PC-3 (cell line): ENCODE data around the gene TNRC6C. TPM values are rescaled to one million over a fixed set of nuclear protein-coding genes. Genes with fewer than 3 reads are reported as not detected.

Experiments
- ATAC-seq: fragments of 200-7000 bp; cut with Tn5 transposase; 2 replicates; pipeline ENCODE4 v1.9.1; 2020; ENCODE audit warnings: mild to moderate bottlenecking, moderate library complexity
- BruUV-seq: library from RNA; stranded (reverse); fragments of 400-500 nt; replicated peaks from 2 replicates; lab custom pipeline; 2021; lab: Mats Ljungman, UMichigan
- CTCF ChIA-PET: fragments of 300-600 bp; sonication (Branson Sonifier 250); formaldehyde crosslinking; loops from one replicate; lab custom pipeline; 2022; ENCODE audit warnings: antibody characterized with exemption; lab: Charles Lee
- POLR2A ChIA-PET: fragments of 300-600 bp; sonication (Branson Sonifier 250); formaldehyde crosslinking; loops from one replicate; lab custom pipeline; 2022; ENCODE audit warnings: antibody characterized with exemption; ENCODE audit not compliant: unreplicated experiment; lab: Charles Lee
- DNase-seq: peaks from one replicate; pipeline ENCODE4 v3.0.0-alpha.2; 2015
- H2AFZ ChIP-seq: fragments of 300-600 bp; sonication (generic); 2 replicates; pipeline ENCODE4 v1.6.0; 2016; ENCODE audit warnings: antibody characterized with exemption, low read length
- H3F3A ChIP-seq: fragments of 300-600 bp; sonication (generic); one replicate; pipeline ENCODE4 v1.6.0; 2017; ENCODE audit warnings: antibody characterized with exemption, low read length, control low read depth, mild to moderate bottlenecking; ENCODE audit not compliant: unreplicated experiment
- H3K27ac ChIP-seq: fragments of 300-600 bp; sonication (generic); 2 replicates; pipeline ENCODE4 v1.5.1; 2016; ENCODE audit warnings: mild to moderate bottlenecking, low read length
- H3K27me3 ChIP-seq: fragments of 300-600 bp; sonication (generic); 2 replicates; pipeline ENCODE4 v1.6.1; 2016; ENCODE audit warnings: low read length, mixed read lengths
- H3K36me3 ChIP-seq: fragments of 300-600 bp; sonication (generic); 2 replicates; pipeline ENCODE4 v1.6.1; 2016; ENCODE audit warnings: low read depth, mixed run types, low read length, mixed read lengths
- H3K4me1 ChIP-seq: fragments of 300-600 bp; sonication (generic); 2 replicates; pipeline ENCODE4 v1.5.1; 2016; ENCODE audit warnings: low read length; ENCODE audit not compliant: insufficient read depth
- H3K4me2 ChIP-seq: fragments of 300-600 bp; sonication (generic); 2 replicates; pipeline ENCODE4 v1.6.0; 2016; ENCODE audit warnings: low read length
- H3K4me3 ChIP-seq: fragments of 300-600 bp; sonication (generic); 2 replicates; pipeline ENCODE4 v1.5.1; 2016; ENCODE audit warnings: mild to moderate bottlenecking, low read length, mixed read lengths
- H3K79me2 ChIP-seq: fragments of 300-600 bp; sonication (generic); 2 replicates; pipeline ENCODE4 v1.6.1; 2017; ENCODE audit warnings: low read length, mixed read lengths
- H3K9ac ChIP-seq: fragments of 300-600 bp; sonication (generic); 2 replicates; pipeline ENCODE4 v1.6.0; 2016; ENCODE audit warnings: mild to moderate bottlenecking, low read length
- H3K9me2 ChIP-seq: fragments of 300-600 bp; sonication (generic); replicated peaks from 2 replicates; pipeline ENCODE4 v1.6.1; 2016; ENCODE audit warnings: mixed run types, low read length, mixed read lengths
- H3K9me3 ChIP-seq: fragments of 300-600 bp; sonication (generic); 2 replicates; pipeline ENCODE4 v1.6.1; 2016; ENCODE audit warnings: low read length, mixed read lengths
- H4K20me1 ChIP-seq: fragments of 300-600 bp; sonication (generic); 2 replicates; pipeline ENCODE4 v1.6.1; 2016; ENCODE audit warnings: low read length, mixed read lengths
- EZH2 ChIP-seq: fragments of 300-600 bp; sonication (generic); IDR thresholded peaks from one replicate; pipeline ENCODE4 v1.6.1; 2017; ENCODE audit warnings: antibody characterized with exemption, mild to moderate bottlenecking, low read length; ENCODE audit not compliant: unreplicated experiment
- EZH2phosphoT487 ChIP-seq: fragments of 300-600 bp; sonication (generic); IDR thresholded peaks from 2 replicates; pipeline ENCODE4 v1.6.1; 2018; ENCODE audit warnings: mild to moderate bottlenecking, antibody characterized with exemption, low read length, borderline replicate concordance
- intact Hi-C: fragments of 100-400 bp; cut with micrococcal nuclease; formaldehyde crosslinking; loops from 2 replicates; pipeline ENCODE4 v1.9.0; 2023
- total RNA-seq: library from RNA; depleted of rRNA; stranded (reverse); fragments of >200 nt; gene quantifications from 2 replicates; pipeline ENCODE4 v1.2.3, GENCODE V29; 2014
- TF ChIP-seq, protein P1 (sequence below): fragments of 300-600 bp; sonication (generic); conservative IDR thresholded peaks from 2 replicates; pipeline ENCODE4 v1.5.1; 2017; ENCODE audit warnings: antibody characterized with exemption, low read depth, mild to moderate bottlenecking, low read length

Gene TNRC6C
- total RNA-seq, 1 experiment from 2014 or later = 5.3 TPM

DNA sequence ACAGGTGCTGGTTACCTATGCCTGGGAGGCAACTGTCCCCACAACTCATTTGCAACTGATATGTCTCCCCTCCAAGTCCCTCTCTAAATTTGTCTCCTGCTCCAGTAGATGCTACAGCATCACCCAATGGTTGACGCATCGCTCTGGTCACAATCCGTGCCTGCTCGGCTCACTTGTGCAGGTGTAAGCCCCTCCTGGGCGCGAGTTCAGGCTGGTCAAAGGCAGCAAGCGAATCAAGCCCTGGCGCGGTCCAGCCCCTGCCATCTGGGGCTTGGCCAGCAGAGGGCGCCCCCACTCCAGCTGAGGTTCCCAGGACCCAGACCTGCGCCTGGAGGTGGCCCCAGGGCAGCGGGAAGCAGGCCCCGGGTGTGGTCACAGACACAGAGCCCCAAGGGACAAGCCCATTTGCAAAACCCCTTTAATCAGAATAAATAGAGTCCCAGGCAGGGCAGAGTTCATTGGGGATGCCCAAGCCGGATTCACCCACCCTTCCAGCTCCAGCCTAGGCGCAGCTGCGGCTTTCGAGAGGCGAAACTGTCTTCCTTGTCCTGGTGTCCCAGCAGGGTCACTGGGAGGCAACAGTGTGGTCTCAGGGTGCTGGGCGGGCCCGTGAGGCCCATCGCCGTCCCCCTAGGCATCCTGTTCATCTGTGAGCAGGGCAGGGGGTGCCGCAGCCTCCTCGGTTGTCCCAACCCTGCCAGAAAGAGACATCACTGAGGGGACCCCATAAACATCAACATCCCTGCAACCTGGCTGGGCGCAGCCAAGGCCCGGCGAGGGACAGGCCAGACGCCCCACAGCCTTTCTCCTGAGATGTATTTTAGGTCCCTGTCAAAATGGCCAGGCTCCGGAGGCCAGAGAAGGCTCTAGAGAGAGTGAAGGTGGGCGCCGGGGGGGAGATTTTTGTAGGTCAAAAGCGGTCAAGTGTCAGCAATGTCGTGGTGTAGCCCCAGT lies 154.3 kb downstream of the TNRC6C start:
- TF ChIP-seq EZH2phosphoT487 = no peak
- TF ChIP-seq, protein P1, sequence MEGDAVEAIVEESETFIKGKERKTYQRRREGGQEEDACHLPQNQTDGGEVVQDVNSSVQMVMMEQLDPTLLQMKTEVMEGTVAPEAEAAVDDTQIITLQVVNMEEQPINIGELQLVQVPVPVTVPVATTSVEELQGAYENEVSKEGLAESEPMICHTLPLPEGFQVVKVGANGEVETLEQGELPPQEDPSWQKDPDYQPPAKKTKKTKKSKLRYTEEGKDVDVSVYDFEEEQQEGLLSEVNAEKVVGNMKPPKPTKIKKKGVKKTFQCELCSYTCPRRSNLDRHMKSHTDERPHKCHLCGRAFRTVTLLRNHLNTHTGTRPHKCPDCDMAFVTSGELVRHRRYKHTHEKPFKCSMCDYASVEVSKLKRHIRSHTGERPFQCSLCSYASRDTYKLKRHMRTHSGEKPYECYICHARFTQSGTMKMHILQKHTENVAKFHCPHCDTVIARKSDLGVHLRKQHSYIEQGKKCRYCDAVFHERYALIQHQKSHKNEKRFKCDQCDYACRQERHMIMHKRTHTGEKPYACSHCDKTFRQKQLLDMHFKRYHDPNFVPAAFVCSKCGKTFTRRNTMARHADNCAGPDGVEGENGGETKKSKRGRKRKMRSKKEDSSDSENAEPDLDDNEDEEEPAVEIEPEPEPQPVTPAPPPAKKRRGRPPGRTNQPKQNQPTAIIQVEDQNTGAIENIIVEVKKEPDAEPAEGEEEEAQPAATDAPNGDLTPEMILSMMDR = peak; percentile 99
- TF ChIP-seq EZH2 = no peak

DNA sequence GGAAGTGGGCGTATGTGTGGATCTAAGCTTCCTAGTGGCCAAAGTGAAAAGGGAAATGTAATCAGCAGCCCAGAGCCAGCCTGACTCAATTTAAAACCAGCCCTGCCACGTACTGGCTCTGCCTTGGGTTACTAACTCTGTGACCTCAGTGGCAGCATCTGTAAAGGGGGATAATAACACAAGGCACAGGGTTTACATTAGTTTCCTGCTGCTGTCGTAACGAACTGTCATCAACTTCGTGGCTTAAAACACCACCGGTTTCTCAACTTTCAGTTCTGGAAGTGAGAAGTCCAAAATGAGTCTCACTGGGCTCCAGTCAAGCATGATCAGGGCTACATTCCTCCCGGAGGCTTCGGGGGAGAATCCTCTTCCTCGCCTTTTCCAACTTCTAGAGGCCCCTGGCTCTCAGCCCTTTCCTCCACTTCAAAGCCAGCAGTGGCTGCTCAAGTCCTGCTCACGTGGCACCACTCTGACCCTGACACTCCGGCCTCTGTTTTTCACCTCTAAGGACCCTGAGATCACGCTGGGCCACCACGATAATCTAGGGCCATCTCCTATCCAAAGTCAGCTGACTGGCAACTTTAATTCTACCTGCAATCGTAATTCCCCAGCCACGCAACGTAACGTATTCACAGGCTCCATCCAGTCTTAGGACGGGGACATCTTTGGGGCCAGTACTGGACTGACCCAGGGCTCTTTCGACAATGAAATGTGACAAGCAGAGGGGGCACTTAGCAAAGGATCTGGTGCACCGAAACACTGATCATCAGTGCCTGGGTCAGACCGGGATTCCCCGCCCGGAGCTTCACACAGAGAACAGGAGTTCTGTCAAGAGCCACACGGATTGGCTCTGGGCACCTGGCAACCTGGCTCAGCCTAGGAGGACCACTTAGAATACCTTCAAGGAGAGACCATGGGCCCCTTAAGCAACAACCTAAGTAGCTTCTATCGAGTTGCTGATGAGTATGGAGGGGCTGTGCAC lies 155.6 kb downstream of the TNRC6C start:
- intact Hi-C loops = loop anchor here (2.0 kb wide), 1 partner anchor 63 kb away; no protein-coding TSS in a partner anchor

More for the DNA sequence above, 154.3 kb downstream of the TNRC6C start:
- CTCF ChIA-PET = no interaction called here
- ATAC-seq = peak; percentile 91
- no peaks in the 10 kb centered on the region for H3F3A ChIP-seq
- H3K4me2 ChIP-seq = no peak overlapping the region
- no peak overlapping the region for H3K4me3 ChIP-seq
- no peak overlapping the region for H3K27ac ChIP-seq
- no peaks in the 10 kb centered on the region for H3K9me3 ChIP-seq
- H3K36me3 ChIP-seq = 0 out of 2 replicates have a peak, but pooled peaks cover 2% of the 10 kb centered on the region
- no peaks in the 10 kb centered on the region for H3K79me2 ChIP-seq
- POLR2A ChIA-PET = no interaction called here
- intact Hi-C loops = loop anchor here (1.0 to 2.0 kb wide), 2 partner anchors 64 to 139 kb away; no protein-coding TSS in a partner anchor
- H3K4me1 ChIP-seq = peaks cover 1% of the 10 kb centered on the region
- no TSS peak for BruUV-seq
- peak; percentile 81 for DNase-seq
- no peaks in the 10 kb centered on the region for H3K27me3 ChIP-seq
- H3K9ac ChIP-seq = no peak overlapping the region
- H2AFZ ChIP-seq = no peak overlapping the region
- H3K9me2 ChIP-seq = no peaks in the 10 kb centered on the region
- no peaks in the 10 kb centered on the region for H4K20me1 ChIP-seq

More for the DNA sequence above, 155.6 kb downstream of the TNRC6C start:
- 0 out of 2 replicates have a peak, but pooled peaks cover 2% of the 10 kb centered on the region for H3K36me3 ChIP-seq
- H2AFZ ChIP-seq = no peak overlapping the region
- POLR2A ChIA-PET = no interaction called here
- H3K79me2 ChIP-seq = no peaks in the 10 kb centered on the region
- DNase-seq (no peak), ATAC-seq (no peak)
- TF ChIP-seq EZH2phosphoT487 (no peak), EZH2 (no peak)
- TF ChIP-seq, protein P1 = no peak
- no peaks in the 10 kb centered on the region for H4K20me1 ChIP-seq
- H3K9me3 ChIP-seq = no peaks in the 10 kb centered on the region
- H3K9ac ChIP-seq = no peak overlapping the region
- CTCF ChIA-PET = interaction anchor here (0.7 kb wide), 2 partner anchors 30 to 62 kb away, joined by 4 to 9 read pairs; no protein-coding TSS in a partner anchor
- no peak overlapping the region for H3K4me2 ChIP-seq
- no peaks in the 10 kb centered on the region for H3K4me1 ChIP-seq
- no peaks in the 10 kb centered on the region for H3F3A ChIP-seq
- H3K27me3 ChIP-seq = no peaks in the 10 kb centered on the region
- BruUV-seq = no TSS peak
- no peaks in the 10 kb centered on the region for H3K9me2 ChIP-seq
- H3K4me3 ChIP-seq = no peak overlapping the region
- no peak overlapping the region for H3K27ac ChIP-seq
